GM18909 (cell line): ENCODE results near the gene EPM2AIP1.
A peak's percentile ranks its signal among the peaks of the same experiment; 100 is the strongest.
"Not testable (repeated sequence)": the region's sequence is repeated elsewhere in the genome, so short reads cannot be mapped to it uniquely, and the experiment has no call there.

Source experiments
- ATAC-seq: cut with Tn5 transposase; IDR thresholded peaks from one replicate; pipeline ENCODE4 v1.9.1; 2021; ENCODE audit warnings: mild to moderate bottlenecking; ENCODE audit not compliant: unreplicated experiment, poor library complexity

The EPM2AIP1 gene

GRCh38 chr3:36956155-36956554 is 36.8 kb downstream of the EPM2AIP1 start:
- ATAC-seq: no peak

- no peak for ATAC-seq
Observed at GRCh38 chr3:36954452-36955134, 38.3 kb downstream of the EPM2AIP1 start.

GRCh38 chr3:36947814-36948213 is 45.1 kb downstream of the EPM2AIP1 start:
- ATAC-seq: not testable (repeated sequence)

GRCh38 chr3:36945333-36945980 is 47.5 kb downstream of the EPM2AIP1 start:
- no peak for ATAC-seq

GRCh38 chr3:36944641-36945270 is 48.2 kb downstream of the EPM2AIP1 start, which contains the start of gene TRANK1:
TRANK1 (minus strand) TSS chr3:36945054; CDS start chr3:36944809, 245 bp downstream.
- ATAC-seq: peak; percentile 75

GRCh38 chr3:36944012-36944640 is 48.8 kb downstream of the EPM2AIP1 start:
- peak; percentile 66 for ATAC-seq

GRCh38 chr3:36943601-36944000 is 49.3 kb downstream of the EPM2AIP1 start:
- no peak for ATAC-seq

GRCh38 chr3:36942638-36943248 is 50.2 kb downstream of the EPM2AIP1 start:
- ATAC-seq: no peak

GRCh38 chr3:36941658-36942057 is 51.3 kb downstream of the EPM2AIP1 start:
- ATAC-seq: no peak

- no peak for ATAC-seq
Observed at GRCh38 chr3:36941162-36941561, 51.8 kb downstream of the EPM2AIP1 start.

GRCh38 chr3:36937492-36937891 is 55.4 kb downstream of the EPM2AIP1 start:
- ATAC-seq: no peak
